Testis (tissue), 3 donors: ENCODE data around the gene SIK2. TPM values are rescaled to one million over a fixed set of nuclear protein-coding genes. Genes with fewer than 3 reads are reported as not detected.

Experiments used
- DNase-seq: peaks from one replicate; pipeline ENCODE4 v3.0.0-alpha.2; 2019
- H3K27ac ChIP-seq, 2 donors: fragments of 200-600 bp; sonication (generic); one replicate each; pipeline ENCODE4 v1.5.1; 2019
- H3K27me3 ChIP-seq: fragments of 200-600 bp; sonication (generic); one replicate; pipeline ENCODE4 v1.5.1; 2019
- H3K36me3 ChIP-seq: fragments of 200-600 bp; sonication (generic); one replicate; pipeline ENCODE4 v1.5.1; 2017; ENCODE audit warnings: low read depth; ENCODE audit errors: missing control alignments
- H3K4me1 ChIP-seq: fragments of 200-600 bp; sonication (generic); one replicate; pipeline ENCODE4 v1.5.1; 2019
- H3K4me3 ChIP-seq, 2 donors: fragments of 200-600 bp; sonication (generic); one replicate each; pipeline ENCODE4 v1.5.1; 2017 to 2019
- H3K9me3 ChIP-seq: fragments of 200-600 bp; sonication (generic); one replicate; pipeline ENCODE4 v1.5.1; 2017
- POLR2A ChIP-seq: fragments of 450-650 bp; IDR thresholded peaks from one replicate; pipeline ENCODE4 v1.6.1; 2017; ENCODE audit warnings: antibody characterized with exemption, mild to moderate bottlenecking, moderate library complexity
- WGBS, 2 donors: methylation state at CpG; one replicate each; pipeline ENCODE4 v1.1.5; 2018; 5-methylcytosine and 5-hydroxymethylcytosine counted together
- intact Hi-C: fragments of 100-400 bp; cut with DNase I; formaldehyde crosslinking; loops from one replicate; pipeline ENCODE4 v1.15.1; 2023; ENCODE audit warnings: low total_unique reads
- polyA plus RNA-seq: library from polyadenylated mRNA; stranded (reverse); fragments of 350-450 nt; fragmentation: Illumina TruSeq; extraction: RNeasy Lipid Tissue Mini Kit (QIAGEN cat#74804); gene quantifications from one replicate; pipeline ENCODE4 v1.2.3, GENCODE V29; 2014; ENCODE audit warnings: low read depth, low replicate concordance; ENCODE audit not compliant: insufficient read depth
- total RNA-seq, 2 donors: library from RNA; depleted of rRNA; stranded (reverse); fragments of >200 nt; gene quantifications; one replicate each; pipeline ENCODE4 v1.2.3, GENCODE V29; 2016
- TF ChIP-seq, protein P1 (sequence below), 3 experiments: fragments of 450-650 bp in 2 of 3; fragments of 200-600 bp in 1 of 3; sonication (generic) in 1 of 3; IDR thresholded peaks; one replicate each; pipeline ENCODE4 v1.5.1; 2016 to 2019; ENCODE audit warnings: antibody characterized with exemption in 3 of 3, mild to moderate bottlenecking in 2 of 3, moderate library complexity in 1 of 3

SIK2 gene
- total and polyA plus RNA-seq, 3 donors from 2014 or later, result 7.6 to 9.8 (median 8.9) TPM

DNA sequence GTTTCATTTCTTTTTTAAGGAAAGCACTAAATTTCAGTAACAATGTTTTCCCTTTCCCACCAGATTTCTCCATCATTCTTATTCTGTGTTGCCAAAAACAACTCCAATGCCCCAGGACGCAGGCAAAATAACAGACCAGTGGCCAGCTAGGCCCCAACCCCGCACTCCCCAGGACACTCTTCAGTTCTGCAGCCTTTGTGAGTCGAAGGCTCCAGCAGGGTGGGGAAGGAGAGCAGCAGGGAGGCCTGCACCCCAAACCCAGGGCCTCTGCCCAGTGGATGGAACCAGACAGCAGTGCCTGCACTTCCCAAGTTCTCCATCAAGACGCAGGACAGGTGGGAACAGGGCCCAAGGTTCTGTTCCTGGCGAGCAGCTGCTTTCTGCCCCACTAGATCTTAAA, 129.6 kb downstream of the SIK2 start:
- WGBS, 2 donors, result 64 to 73% methylated on average over 4 to 5 of the region's 5 CpGs
- Histone ChIP-seq H3K36me3 (no peaks in the 10 kb centered on the region), H3K9me3 (no peaks in the 10 kb centered on the region), H3K27ac (peak overlapping the region; percentile 39 to 89), H3K27me3 (no peaks in the 10 kb centered on the region), H3K4me3 (no peak overlapping the region), H3K4me1 (peaks cover 52% of the 10 kb centered on the region)
- TF ChIP-seq, protein P1, sequence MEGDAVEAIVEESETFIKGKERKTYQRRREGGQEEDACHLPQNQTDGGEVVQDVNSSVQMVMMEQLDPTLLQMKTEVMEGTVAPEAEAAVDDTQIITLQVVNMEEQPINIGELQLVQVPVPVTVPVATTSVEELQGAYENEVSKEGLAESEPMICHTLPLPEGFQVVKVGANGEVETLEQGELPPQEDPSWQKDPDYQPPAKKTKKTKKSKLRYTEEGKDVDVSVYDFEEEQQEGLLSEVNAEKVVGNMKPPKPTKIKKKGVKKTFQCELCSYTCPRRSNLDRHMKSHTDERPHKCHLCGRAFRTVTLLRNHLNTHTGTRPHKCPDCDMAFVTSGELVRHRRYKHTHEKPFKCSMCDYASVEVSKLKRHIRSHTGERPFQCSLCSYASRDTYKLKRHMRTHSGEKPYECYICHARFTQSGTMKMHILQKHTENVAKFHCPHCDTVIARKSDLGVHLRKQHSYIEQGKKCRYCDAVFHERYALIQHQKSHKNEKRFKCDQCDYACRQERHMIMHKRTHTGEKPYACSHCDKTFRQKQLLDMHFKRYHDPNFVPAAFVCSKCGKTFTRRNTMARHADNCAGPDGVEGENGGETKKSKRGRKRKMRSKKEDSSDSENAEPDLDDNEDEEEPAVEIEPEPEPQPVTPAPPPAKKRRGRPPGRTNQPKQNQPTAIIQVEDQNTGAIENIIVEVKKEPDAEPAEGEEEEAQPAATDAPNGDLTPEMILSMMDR (IDR thresholded peaks at IDR 0.05), result no peak
- no peak for TF ChIP-seq POLR2A
- no peak for DNase-seq
- intact Hi-C loops, result no loop called here

DNA sequence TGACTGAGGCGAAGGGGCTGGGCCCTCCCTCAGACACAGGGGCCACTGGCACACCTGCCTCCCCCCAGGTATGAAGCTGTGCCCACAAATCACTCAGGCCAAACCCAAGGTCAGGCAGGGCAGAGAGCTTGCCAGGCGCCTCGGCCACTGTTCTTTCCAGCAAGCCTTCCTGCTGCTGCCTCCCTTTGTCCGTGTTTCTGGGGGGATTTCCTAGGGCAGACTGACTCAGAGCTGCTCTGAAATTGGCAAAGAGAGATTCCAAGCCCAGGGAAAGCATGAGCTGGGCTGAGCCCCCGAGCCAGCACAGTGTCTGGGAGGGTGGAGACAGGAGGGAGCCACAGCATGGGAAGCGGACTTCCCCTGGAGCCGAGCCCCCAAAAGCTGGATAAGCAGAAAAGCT, 130.8 kb downstream of the SIK2 start:
- H3K36me3 ChIP-seq, result no peaks in the 10 kb centered on the region
- intact Hi-C loops, result no loop called here
- no peak for DNase-seq
- no peak for TF ChIP-seq POLR2A
- TF ChIP-seq, protein P1 (IDR thresholded peaks at IDR 0.05), result no peak
- 40 to 70% methylated on average over 6 to 7 of the region's 7 CpGs for WGBS, 2 donors
- peak overlapping the region; percentile 57 to 89 for H3K27ac ChIP-seq
- H3K9me3 ChIP-seq, result no peaks in the 10 kb centered on the region
- no peak overlapping the region for H3K4me3 ChIP-seq
- H3K27me3 ChIP-seq, result no peaks in the 10 kb centered on the region
- H3K4me1 ChIP-seq, result peaks cover 64% of the 10 kb centered on the region

DNA sequence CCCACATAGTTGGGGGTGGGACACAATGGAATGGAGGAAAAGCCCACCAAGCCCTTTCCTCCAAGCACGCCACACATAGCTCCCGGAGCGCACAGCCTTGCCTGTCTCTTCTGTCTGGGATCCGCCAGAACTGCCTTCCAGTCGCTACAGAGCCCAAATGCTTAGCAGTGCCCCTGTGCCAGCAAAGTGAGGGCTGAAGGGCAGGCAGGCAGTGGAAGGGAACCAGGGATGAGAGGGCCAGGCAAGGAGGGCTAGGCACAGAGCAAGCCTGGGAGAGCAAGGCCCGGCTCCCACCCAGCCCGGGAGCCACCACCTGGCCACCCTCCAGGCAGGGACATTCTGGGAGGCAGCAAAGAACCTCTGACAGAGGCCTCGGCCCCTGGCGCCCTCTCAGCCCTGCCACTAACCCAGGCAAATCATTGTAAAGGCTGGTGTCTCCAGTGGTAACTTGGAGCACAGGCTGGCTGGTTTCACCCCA, 131.4 kb downstream of the SIK2 start:
- intact Hi-C loops, result no loop called here
- 54 to 62% methylated on average over 2 to 8 of the region's 9 CpGs for WGBS, 2 donors
- no peak for DNase-seq

DNA sequence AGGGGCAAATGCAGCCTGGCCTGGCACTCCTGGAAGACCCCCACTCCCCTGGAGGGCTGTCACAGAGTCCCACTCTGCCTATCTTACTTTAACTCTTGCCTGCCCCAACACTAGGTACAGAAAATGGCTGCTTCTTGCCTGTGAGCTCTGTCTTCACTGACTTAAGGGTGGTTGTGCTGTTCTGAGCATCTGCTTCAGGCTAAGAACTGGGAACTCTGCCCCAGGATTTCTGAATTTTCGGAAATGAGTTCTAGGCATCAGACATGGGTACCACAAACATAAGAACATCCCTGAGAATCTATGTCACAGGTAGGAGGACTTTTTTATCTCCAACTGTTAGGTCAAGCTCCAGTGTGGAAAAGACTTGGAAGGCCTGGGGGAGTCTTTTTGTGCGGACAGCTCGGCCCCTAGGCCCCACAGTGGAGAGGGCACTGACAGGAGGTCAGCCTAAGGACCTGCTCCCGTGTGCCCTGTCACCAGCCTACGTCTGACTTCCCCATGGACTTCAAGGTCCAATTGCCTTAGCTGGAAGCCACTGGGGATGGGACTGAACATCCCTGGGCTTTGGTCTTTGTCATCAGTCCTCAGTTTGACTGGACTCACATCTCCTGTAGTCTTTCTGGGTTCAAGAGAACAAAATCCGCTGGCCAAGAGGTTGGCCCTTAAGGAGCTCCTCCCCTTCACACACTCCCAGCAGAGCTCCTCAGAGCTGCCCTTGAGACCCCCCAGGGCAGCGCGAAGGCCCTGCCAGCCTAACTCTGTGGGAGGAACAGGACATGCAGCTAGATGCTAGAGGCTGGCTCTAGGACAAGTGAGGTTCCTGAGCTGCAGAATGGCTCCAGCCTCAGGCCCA, 132.1 kb downstream of the SIK2 start:
- Histone ChIP-seq H3K36me3 (no peaks in the 10 kb centered on the region), H3K4me3 (no peak overlapping the region), H3K27ac (peak overlapping the region; percentile 79 to 89), H3K27me3 (no peaks in the 10 kb centered on the region), H3K9me3 (no peaks in the 10 kb centered on the region), H3K4me1 (peaks cover 69% of the 10 kb centered on the region)
- TF ChIP-seq, protein P1 (IDR thresholded peaks at IDR 0.05), result no peak
- TF ChIP-seq POLR2A, result no peak
- WGBS, 2 donors, result 66 to 93% methylated on average over 3 to 8 of the region's 8 CpGs
- no peak for DNase-seq
- intact Hi-C loops, result no loop called here

More for the DNA sequence above, 131.4 kb downstream of the SIK2 start:
- no peaks in the 10 kb centered on the region for H3K9me3 ChIP-seq
- TF ChIP-seq, protein P1 (IDR thresholded peaks at IDR 0.05), result no peak
- TF ChIP-seq POLR2A, result no peak
- no peaks in the 10 kb centered on the region for H3K27me3 ChIP-seq
- no peaks in the 10 kb centered on the region for H3K36me3 ChIP-seq
- peak overlapping the region; percentile 57 to 89 for H3K27ac ChIP-seq
- H3K4me3 ChIP-seq, result no peak overlapping the region
- peaks cover 69% of the 10 kb centered on the region for H3K4me1 ChIP-seq

DNA sequence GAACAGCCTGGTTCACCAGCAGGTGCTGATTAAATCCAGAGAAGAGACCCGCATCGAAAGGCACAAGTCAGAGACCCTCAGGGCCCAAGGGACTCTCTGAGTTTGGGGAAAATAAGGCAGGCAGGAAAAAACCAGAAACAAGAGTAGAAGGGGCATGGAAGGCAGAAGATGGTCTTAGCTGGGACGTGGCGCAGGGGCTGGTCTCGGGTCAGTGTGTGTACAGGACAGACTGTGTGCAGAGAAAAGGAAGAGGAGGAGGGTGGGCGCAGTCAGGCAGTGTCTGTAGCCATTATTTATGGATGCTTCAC, 132.7 kb downstream of the SIK2 start:
- H3K4me3 ChIP-seq, result no peak overlapping the region
- H3K27ac ChIP-seq, result peak overlapping the region; percentile 79 to 89
- H3K9me3 ChIP-seq, result no peaks in the 10 kb centered on the region
- intact Hi-C loops, result no loop called here
- no peaks in the 10 kb centered on the region for H3K36me3 ChIP-seq
- no peak for TF ChIP-seq POLR2A
- TF ChIP-seq, protein P1 (IDR thresholded peaks at IDR 0.05), result no peak
- DNase-seq, result no peak
- 63 to 64% methylated on average over 6 of the region's 6 CpGs for WGBS, 2 donors
- no peaks in the 10 kb centered on the region for H3K27me3 ChIP-seq
- H3K4me1 ChIP-seq, result peaks cover 69% of the 10 kb centered on the region
